ENCODE results near the gene MDM4.

DNA sequence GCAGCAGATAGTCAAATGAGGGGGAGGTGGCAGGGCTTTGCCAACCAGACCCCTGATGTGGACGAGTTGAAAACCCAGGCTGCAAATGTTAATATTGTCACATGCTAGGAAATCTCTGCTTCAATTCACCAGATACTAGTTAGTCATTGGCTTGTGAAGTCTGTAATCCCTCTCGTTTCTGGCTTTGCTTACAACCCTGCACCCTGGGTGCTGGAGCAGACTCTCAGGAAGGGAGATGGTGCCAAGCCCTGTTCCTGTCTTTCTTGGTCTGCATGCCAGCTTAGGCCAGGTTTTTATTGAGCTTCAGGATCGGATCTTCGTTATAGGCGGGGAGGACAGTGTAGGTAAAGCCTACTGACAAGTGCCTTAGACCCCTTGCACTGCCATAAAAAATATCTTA lies 53.3 kb downstream of the MDM4 start:
- TF ChIP-seq POLR2A (IDR thresholded peaks at IDR 0.05) = no peak
- TF ChIP-seq, protein P1, sequence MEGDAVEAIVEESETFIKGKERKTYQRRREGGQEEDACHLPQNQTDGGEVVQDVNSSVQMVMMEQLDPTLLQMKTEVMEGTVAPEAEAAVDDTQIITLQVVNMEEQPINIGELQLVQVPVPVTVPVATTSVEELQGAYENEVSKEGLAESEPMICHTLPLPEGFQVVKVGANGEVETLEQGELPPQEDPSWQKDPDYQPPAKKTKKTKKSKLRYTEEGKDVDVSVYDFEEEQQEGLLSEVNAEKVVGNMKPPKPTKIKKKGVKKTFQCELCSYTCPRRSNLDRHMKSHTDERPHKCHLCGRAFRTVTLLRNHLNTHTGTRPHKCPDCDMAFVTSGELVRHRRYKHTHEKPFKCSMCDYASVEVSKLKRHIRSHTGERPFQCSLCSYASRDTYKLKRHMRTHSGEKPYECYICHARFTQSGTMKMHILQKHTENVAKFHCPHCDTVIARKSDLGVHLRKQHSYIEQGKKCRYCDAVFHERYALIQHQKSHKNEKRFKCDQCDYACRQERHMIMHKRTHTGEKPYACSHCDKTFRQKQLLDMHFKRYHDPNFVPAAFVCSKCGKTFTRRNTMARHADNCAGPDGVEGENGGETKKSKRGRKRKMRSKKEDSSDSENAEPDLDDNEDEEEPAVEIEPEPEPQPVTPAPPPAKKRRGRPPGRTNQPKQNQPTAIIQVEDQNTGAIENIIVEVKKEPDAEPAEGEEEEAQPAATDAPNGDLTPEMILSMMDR (IDR thresholded peaks at IDR 0.05) = no peak

All from body of pancreas (tissue), 4 donors.